ENCODE data around the gene NELFB.
"Not testable (repeated sequence)": the region's sequence is repeated elsewhere in the genome, so short reads cannot be mapped to it uniquely, and the experiment has no call there.

The NELFB gene

GRCh38 chr9:137247135-137247915 lies 7.8 kb upstream of the NELFB start:
- no peak for DNase-seq (ENCODE audit: low read depth in 2 of 2)

- no peak for DNase-seq (ENCODE audit: low read depth in 2 of 2)
Measured at GRCh38 chr9:137247916-137248175, 7.3 kb upstream of the NELFB start.

GRCh38 chr9:137250329-137251193 lies 4.6 kb upstream of the NELFB start:
- DNase-seq (ENCODE audit: low read depth in 2 of 2), result no peak

GRCh38 chr9:137251194-137251461 lies 4.0 kb upstream of the NELFB start, which contains the start of gene STPG3:
STPG3 (plus strand) TSS chr9:137251286; CDS start chr9:137251287, 1 bp downstream.
- DNase-seq (ENCODE audit: low read depth in 2 of 2), result no peak

- no peak for DNase-seq (ENCODE audit: low read depth in 2 of 2)
Measured at GRCh38 chr9:137251490-137252268, 3.4 kb upstream of the NELFB start.

GRCh38 chr9:137252555-137253506 lies 2.3 kb upstream of the NELFB start:
- DNase-seq (ENCODE audit: low read depth in 2 of 2), result no peak

GRCh38 chr9:137253717-137254623 lies 1.2 kb upstream of the NELFB start:
- no peak for DNase-seq (ENCODE audit: low read depth in 2 of 2)

- no peak for DNase-seq (ENCODE audit: low read depth in 2 of 2)
Measured at GRCh38 chr9:137255448-137256114, 454 bp downstream of the NELFB start.

- DNase-seq (ENCODE audit: low read depth in 2 of 2), result no peak
Measured at GRCh38 chr9:137256362-137256761, 1.2 kb downstream of the NELFB start.

GRCh38 chr9:137256856-137257255 lies 1.7 kb downstream of the NELFB start:
- DNase-seq (ENCODE audit: low read depth in 2 of 2), result no peak

GRCh38 chr9:137262173-137262908 lies 7.2 kb downstream of the NELFB start:
- DNase-seq (ENCODE audit: low read depth in 2 of 2), result not testable (repeated sequence)

- DNase-seq (ENCODE audit: low read depth in 2 of 2), result no peak
Measured at GRCh38 chr9:137262909-137263285, 7.8 kb downstream of the NELFB start.

- no peak for DNase-seq (ENCODE audit: low read depth in 2 of 2)
Measured at GRCh38 chr9:137263506-137263905, 8.4 kb downstream of the NELFB start.

- DNase-seq (ENCODE audit: low read depth in 2 of 2), result no peak
Measured at GRCh38 chr9:137264067-137264466, 8.9 kb downstream of the NELFB start.

- DNase-seq (ENCODE audit: low read depth in 2 of 2), result no peak
Measured at GRCh38 chr9:137265496-137266161, 10.5 kb downstream of the NELFB start.

- no peak for DNase-seq (ENCODE audit: low read depth in 2 of 2)
Measured at GRCh38 chr9:137266162-137266527, 11.0 kb downstream of the NELFB start.

GRCh38 chr9:137266585-137267453 lies 11.7 kb downstream of the NELFB start:
- DNase-seq (ENCODE audit: low read depth in 2 of 2), result no peak

GRCh38 chr9:137267933-137268355 lies 12.8 kb downstream of the NELFB start:
- DNase-seq (ENCODE audit: low read depth in 2 of 2), result no peak
